HepG2 (cell line): Measurements from ENCODE around the gene YWHAB. TPM values are rescaled to one million over a fixed set of nuclear protein-coding genes. Genes with fewer than 3 reads are reported as not detected.

ENCODE experiments used
- AHR ChIP-seq: IDR thresholded peaks from 2 replicates; pipeline ENCODE4 v1.6.1; 2018; ENCODE audit warnings: missing genetic modification reagents, missing compliant biosample characterization
- ATF1 ChIP-seq: IDR thresholded peaks from 2 replicates; pipeline ENCODE4 v1.6.1; 2016; ENCODE audit warnings: mild to moderate bottlenecking, control low read depth
- ATRX ChIP-seq: sonication (generic); formaldehyde crosslinking; IDR thresholded peaks from 2 replicates; pipeline ENCODE4 v1.4.0; 2020; ENCODE audit warnings: missing genetic modification reagents, borderline replicate concordance
- CEBPZ ChIP-seq: IDR thresholded peaks from 2 replicates; pipeline ENCODE4 v1.6.1; 2012; ENCODE audit warnings: low read length, improper control_type of control experiment
- DRAP1 ChIP-seq: IDR thresholded peaks from 2 replicates; pipeline ENCODE4 v1.6.1; 2016; ENCODE audit warnings: missing genetic modification reagents, missing compliant biosample characterization
- DZIP1 ChIP-seq: sonication (generic); formaldehyde crosslinking; IDR thresholded peaks from 2 replicates; pipeline ENCODE4 v1.5.0; 2020; ENCODE audit warnings: mild to moderate bottlenecking, missing genetic modification reagents
- FIP1L1 ChIP-seq: fragments of 200-400 bp; formaldehyde crosslinking; IDR thresholded peaks from 2 replicates; pipeline ENCODE4 v1.6.1; 2018; ENCODE audit warnings: low read depth, mild to moderate bottlenecking, low read length, moderate library complexity, borderline replicate concordance; ENCODE audit not compliant: insufficient read depth
- FOXK2 ChIP-seq: fragments of 450-650 bp; IDR thresholded peaks from 2 replicates; pipeline ENCODE4 v1.6.1; 2016
- GABPA ChIP-seq, 2 experiments: IDR thresholded peaks; 2 replicates each; pipeline ENCODE4 v1.6.1; 2011 to 2016; ENCODE audit warnings: low read depth in 2 of 2, low read length in 1 of 2, missing biosample characterization in 1 of 2, missing genetic modification characterization in 1 of 2
- JUN ChIP-seq: sonication (generic); formaldehyde crosslinking; IDR thresholded peaks from 2 replicates; pipeline ENCODE4 v1.4.0; 2020; ENCODE audit warnings: mild to moderate bottlenecking, missing genetic modification reagents
- KDM6A ChIP-seq: IDR thresholded peaks from 2 replicates; pipeline ENCODE4 v1.6.1; 2016; ENCODE audit warnings: low read depth
- MAFG ChIP-seq: sonication (generic); formaldehyde crosslinking; IDR thresholded peaks from 2 replicates; pipeline ENCODE4 v1.5.1; 2020; ENCODE audit warnings: mild to moderate bottlenecking, missing genetic modification reagents
- MEIS2 ChIP-seq: sonication (generic); formaldehyde crosslinking; IDR thresholded peaks from 2 replicates; pipeline ENCODE4 v1.9.0; 2021; ENCODE audit warnings: mild to moderate bottlenecking, missing genetic modification reagents
- PCBP1 ChIP-seq: fragments of 200-400 bp; formaldehyde crosslinking; IDR thresholded peaks from 2 replicates; pipeline ENCODE4 v1.6.1; 2017; ENCODE audit warnings: mild to moderate bottlenecking, low read depth, low read length, borderline replicate concordance
- SKI ChIP-seq: fragments of 450-650 bp; IDR thresholded peaks from one replicate; pipeline ENCODE4 v1.6.1; 2018; ENCODE audit warnings: mild to moderate bottlenecking; ENCODE audit not compliant: partially characterized antibody
- SMARCE1 ChIP-seq: fragments of 450-650 bp; IDR thresholded peaks from 2 replicates; pipeline ENCODE4 v1.6.1; 2017; ENCODE audit warnings: borderline replicate concordance
- TBX2 ChIP-seq: sonication (generic); formaldehyde crosslinking; IDR thresholded peaks from 2 replicates; pipeline ENCODE4 v1.5.0; 2020; ENCODE audit warnings: missing genetic modification reagents, mild to moderate bottlenecking, borderline replicate concordance
- XRCC5 ChIP-seq: fragments of 200-400 bp; formaldehyde crosslinking; optimal IDR thresholded peaks from 2 replicates; pipeline ENCODE3; 2017; ENCODE audit warnings: mild to moderate bottlenecking, low read length
- ZFP36L2 ChIP-seq: sonication (generic); formaldehyde crosslinking; IDR thresholded peaks from 2 replicates; pipeline ENCODE4 v1.4.0; 2020; ENCODE audit warnings: missing genetic modification reagents
- ZNF24 ChIP-seq: fragments of 450-650 bp; IDR thresholded peaks from 2 replicates; pipeline ENCODE4 v1.6.1; 2017; ENCODE audit warnings: antibody characterized with exemption, mild to moderate bottlenecking
- ZNF292 ChIP-seq: sonication (generic); formaldehyde crosslinking; IDR thresholded peaks from 2 replicates; pipeline ENCODE4 v1.8.1; 2022; ENCODE audit warnings: mild to moderate bottlenecking, low read depth, missing genetic modification reagents, borderline replicate concordance
- polyA plus RNA-seq, 8 experiments: library from polyadenylated mRNA; depleted of rRNA in 3 of 8; stranded (reverse) in 7 of 8; unstranded in 1 of 8; fragments of >200 nt; fragmentation: Illumina TruSeq in 4 of 8; extraction: Trizol in 4 of 8; gene quantifications; 2 replicates each; pipeline versions ENCODE4 v1.2.1 to v1.2.3, GENCODE V29; 2011 to 2016; ENCODE audit warnings: low read depth in 4 of 8, missing spikeins in 1 of 8, mixed read lengths in 1 of 8; ENCODE audit not compliant: insufficient read depth in 1 of 8
- total RNA-seq, 5 experiments: library from RNA; depleted of rRNA; stranded (reverse); fragments of >200 nt; fragmentation: Illumina TruSeq; extraction: Trizol; gene quantifications; 2 replicates each; pipeline ENCODE4 v1.2.3, GENCODE V29; 2016; ENCODE audit warnings: low read depth in 1 of 5
- TF ChIP-seq, protein P1 (sequence below): sonication (generic); formaldehyde crosslinking; IDR thresholded peaks from 2 replicates; pipeline ENCODE4 v1.5.0; 2020; ENCODE audit warnings: mild to moderate bottlenecking, missing genetic modification reagents

Gene YWHAB
- total and polyA plus RNA-seq, 2 of the 13 experiments (the other 11 are each of a cell fraction or from before 2014, with no cell fraction given) = 77.2 to 121 TPM

GRCh38 chr20:44909872-44910689 is 24.6 kb downstream of the YWHAB start, which contains the start of gene PABPC1L (continued):
- TF ChIP-seq ATRX (CRISPR knock-in tag) (no peak), AHR (peak; percentile 92), TBX2 (CRISPR knock-in tag) (peak; percentile 41), SMARCE1 (no peak), DRAP1 (CRISPR knock-in tag) (peak; percentile 34; the same call in 1 of the 2 replicates), ZNF24 (no peak), DZIP1 (peak; percentile 80; the same call in 1 of the 2 replicates), FIP1L1 (no peak), FOXK2 (no peak), ZFP36L2 (CRISPR knock-in tag) (peak; percentile 90), GABPA (IDR thresholded peaks at IDR 0.05; ENCODE audit: low read depth, low read length) (peak; percentile 77), GABPA (CRISPR knock-in tag; IDR thresholded peaks at IDR 0.05; ENCODE audit: low read depth) (peak; percentile 80), ATF1 (CRISPR knock-in tag) (no peak), PCBP1 (peak; percentile 82; the same call in 1 of the 2 replicates), ZNF292 (CRISPR knock-in tag) (no peak), JUN (CRISPR knock-in tag) (no peak), XRCC5 (no peak), MEIS2 (CRISPR knock-in tag) (peak; percentile 85; the same call in 1 of the 2 replicates), MAFG (CRISPR knock-in tag) (no peak), SKI (no peak), KDM6A (CRISPR knock-in tag) (0 out of 2 replicates have a peak, but pooled peaks have one; percentile 28), CEBPZ (no peak)
- TF ChIP-seq, protein P1, sequence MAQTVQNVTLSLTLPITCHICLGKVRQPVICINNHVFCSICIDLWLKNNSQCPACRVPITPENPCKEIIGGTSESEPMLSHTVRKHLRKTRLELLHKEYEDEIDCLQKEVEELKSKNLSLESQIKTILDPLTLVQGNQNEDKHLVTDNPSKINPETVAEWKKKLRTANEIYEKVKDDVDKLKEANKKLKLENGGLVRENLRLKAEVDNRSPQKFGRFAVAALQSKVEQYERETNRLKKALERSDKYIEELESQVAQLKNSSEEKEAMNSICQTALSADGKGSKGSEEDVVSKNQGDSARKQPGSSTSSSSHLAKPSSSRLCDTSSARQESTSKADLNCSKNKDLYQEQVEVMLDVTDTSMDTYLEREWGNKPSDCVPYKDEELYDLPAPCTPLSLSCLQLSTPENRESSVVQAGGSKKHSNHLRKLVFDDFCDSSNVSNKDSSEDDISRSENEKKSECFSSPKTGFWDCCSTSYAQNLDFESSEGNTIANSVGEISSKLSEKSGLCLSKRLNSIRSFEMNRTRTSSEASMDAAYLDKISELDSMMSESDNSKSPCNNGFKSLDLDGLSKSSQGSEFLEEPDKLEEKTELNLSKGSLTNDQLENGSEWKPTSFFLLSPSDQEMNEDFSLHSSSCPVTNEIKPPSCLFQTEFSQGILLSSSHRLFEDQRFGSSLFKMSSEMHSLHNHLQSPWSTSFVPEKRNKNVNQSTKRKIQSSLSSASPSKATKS (CRISPR knock-in tag) = no peak; the same call in 1 of the 2 replicates
